ENCODE data around the gene ADH6.

GRCh38 chr4:99185581-99185980 is 33.5 kb downstream of the ADH6 start:
- no peak for TF ChIP-seq CTCF (conservative IDR thresholded peaks at IDR 0.05)
- TF ChIP-seq ZFX (IDR thresholded peaks at IDR 0.05), result no peak

Data from C4-2B (cell line).